LNCaP clone FGC (cell line): ENCODE results near the gene C19orf18.
"Not testable (repeated sequence)": the region's sequence is repeated elsewhere in the genome, so short reads cannot be mapped to it uniquely, and the experiment has no call there.

Experiments used
- DNase-seq: peaks from one replicate; pipeline ENCODE4 v3.0.0-alpha.2; 2011; ENCODE audit warnings: low read depth
- H3K4me3 ChIP-seq: 2 replicates; pipeline ENCODE4 v1.5.1; 2011; ENCODE audit warnings: mild to moderate bottlenecking, low read depth, low read length, control low read depth
- TF ChIP-seq, protein P1 (sequence below): IDR thresholded peaks from 2 replicates; pipeline ENCODE4 v1.5.1; 2012; ENCODE audit warnings: mild to moderate bottlenecking; ENCODE audit not compliant: control insufficient read depth, insufficient read depth; ENCODE audit errors: extremely low read depth

C19orf18 gene

DNA sequence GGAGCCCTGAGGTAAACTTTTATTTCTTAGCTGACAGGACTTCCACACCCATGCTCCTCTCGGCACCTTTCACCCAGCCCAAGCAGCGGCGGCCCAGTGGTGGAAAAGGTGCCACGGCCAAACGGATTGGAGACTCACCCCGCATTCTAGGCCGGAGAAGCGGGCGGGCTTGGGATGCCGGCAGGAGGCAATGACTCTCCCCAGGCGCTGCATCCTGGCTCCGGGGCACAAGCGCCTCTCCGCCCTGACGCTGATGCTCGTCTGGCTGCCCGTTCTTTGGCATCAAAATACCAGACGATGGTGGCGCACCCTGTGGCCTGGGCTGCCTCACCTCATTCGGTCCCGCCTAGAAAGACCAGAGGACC, 34.9 kb upstream of the C19orf18 start:
- no peak for DNase-seq
- no peak overlapping the region for H3K4me3 ChIP-seq
- TF ChIP-seq, protein P1, sequence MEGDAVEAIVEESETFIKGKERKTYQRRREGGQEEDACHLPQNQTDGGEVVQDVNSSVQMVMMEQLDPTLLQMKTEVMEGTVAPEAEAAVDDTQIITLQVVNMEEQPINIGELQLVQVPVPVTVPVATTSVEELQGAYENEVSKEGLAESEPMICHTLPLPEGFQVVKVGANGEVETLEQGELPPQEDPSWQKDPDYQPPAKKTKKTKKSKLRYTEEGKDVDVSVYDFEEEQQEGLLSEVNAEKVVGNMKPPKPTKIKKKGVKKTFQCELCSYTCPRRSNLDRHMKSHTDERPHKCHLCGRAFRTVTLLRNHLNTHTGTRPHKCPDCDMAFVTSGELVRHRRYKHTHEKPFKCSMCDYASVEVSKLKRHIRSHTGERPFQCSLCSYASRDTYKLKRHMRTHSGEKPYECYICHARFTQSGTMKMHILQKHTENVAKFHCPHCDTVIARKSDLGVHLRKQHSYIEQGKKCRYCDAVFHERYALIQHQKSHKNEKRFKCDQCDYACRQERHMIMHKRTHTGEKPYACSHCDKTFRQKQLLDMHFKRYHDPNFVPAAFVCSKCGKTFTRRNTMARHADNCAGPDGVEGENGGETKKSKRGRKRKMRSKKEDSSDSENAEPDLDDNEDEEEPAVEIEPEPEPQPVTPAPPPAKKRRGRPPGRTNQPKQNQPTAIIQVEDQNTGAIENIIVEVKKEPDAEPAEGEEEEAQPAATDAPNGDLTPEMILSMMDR, result no peak

DNA sequence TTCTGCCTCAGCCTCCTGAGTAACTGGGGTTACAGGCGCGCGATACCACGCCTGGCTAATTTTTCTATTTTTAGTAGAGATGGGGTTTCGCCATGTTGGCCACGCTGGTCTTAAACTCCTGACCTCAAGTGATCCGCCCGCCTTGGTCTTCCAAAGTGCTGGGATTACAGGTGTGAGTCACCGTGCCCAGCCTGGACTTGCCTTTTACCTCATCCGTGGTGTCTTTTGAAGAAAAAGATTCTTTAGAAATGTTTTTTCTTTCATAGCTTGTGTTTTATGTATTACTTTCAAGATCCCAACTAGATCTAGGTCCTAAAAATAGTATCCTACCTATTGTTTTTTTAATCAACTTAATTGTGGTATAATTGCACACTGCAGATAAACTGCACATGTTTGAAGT, 34.5 kb upstream of the C19orf18 start:
- DNase-seq, H3K4me3 ChIP-seq: not testable (repeated sequence)

DNA sequence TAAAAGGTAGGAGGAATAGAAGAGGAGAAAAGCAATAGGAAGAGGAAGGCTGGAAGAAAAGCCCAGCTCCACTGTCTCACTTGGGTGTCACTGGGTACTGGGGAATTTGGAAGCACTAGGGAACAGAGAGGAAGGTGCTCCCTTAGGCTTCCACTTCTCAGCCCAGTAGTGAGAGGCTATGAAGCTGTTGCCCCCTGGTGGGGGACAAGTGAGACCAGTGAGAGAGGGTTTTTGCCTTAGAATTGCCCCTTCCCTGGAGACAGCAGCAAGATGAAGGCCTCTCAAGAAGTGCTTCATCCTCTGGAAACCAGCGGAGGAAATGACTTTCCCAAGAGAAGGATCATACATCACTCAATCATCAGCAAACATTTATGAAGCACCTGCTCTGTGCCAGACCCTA, 33.0 kb upstream of the C19orf18 start:
- TF ChIP-seq, protein P1, result no peak
- H3K4me3 ChIP-seq, result no peak overlapping the region
- DNase-seq, result no peak

DNA sequence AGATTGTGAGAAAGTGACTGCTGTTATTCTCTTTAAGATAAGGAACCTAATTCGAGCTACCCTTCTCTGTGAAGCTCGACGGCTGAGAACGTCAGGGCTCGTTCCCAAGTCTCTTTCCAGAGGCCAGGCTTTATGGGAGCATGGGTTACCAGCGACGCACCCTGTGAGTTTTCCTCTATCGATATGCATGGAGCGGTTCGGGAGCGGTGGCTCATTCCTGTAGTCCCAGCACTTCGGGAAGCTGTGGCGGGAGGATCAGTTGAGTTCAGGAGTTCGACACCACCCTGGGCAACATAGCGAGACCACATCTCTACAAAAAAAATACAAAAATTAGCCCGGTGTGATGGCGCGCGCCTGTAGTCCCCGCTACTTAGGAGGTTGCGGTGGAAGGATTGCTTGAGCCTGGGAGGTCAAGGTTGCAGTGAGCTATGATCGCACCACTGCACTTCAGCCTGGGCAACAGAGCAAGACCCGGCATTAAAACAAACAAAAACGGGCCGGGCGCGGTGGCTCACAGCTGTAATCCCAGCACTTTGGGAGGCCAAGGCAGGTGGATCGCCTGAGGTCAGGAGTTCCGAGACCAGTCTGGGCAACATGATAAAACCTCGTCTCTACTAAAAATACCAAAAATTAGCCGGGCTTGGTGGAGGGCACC, 29.0 kb upstream of the C19orf18 start:
- peak overlapping the region; percentile 78 for H3K4me3 ChIP-seq
- TF ChIP-seq, protein P1, result no peak
- DNase-seq, result no peak

DNA sequence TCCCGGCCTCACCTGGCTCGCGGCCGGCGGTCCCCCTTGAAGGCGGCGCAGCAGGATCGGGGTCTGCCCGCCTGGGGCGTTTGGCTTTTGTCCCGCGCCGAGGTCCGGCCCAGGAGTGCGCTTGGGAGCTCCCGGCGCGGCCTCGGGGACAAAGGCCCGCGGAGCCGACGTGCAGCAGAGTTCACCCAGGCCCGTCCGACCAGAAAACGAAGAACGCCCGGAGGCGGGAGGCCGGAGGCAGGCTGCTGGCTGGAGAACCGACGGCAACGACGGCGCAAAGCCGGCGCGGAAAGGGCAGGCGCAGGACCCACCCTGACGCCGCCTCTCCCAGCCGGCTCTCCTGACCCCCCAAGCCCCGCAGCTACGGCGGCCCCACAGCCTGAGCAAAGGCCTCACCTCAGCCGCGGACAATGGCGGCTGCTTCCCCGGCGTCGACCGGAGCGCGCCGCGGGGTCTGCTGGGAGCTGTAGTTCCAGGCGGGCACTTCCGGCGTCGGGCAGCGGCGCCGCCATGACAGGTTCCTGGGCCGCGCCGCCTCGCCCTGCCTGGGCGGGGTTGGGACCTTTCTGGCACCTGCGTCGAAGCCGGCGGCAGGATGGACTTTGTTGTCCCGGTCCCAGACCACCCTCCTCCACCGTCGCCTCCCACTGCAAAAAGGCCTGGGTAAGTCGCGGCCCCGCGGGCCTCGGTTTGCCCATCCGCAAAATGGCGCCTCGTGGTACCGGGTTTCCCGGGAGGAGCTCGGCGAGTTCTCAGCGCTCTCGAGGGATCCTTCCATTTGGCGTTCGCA, 28.2 kb upstream of the C19orf18 start, which contains the start of gene ZNF606:
TSS of gene ZNF606 (minus strand) at position 437 of the 790 bp plus-strand sequence. CDS start 1,501 bp downstream, outside the sequence.
- TF ChIP-seq, protein P1, result no peak
- DNase-seq, result peak; percentile 53
- H3K4me3 ChIP-seq, result peak within 1 kb of the TSS; percentile 78

DNA sequence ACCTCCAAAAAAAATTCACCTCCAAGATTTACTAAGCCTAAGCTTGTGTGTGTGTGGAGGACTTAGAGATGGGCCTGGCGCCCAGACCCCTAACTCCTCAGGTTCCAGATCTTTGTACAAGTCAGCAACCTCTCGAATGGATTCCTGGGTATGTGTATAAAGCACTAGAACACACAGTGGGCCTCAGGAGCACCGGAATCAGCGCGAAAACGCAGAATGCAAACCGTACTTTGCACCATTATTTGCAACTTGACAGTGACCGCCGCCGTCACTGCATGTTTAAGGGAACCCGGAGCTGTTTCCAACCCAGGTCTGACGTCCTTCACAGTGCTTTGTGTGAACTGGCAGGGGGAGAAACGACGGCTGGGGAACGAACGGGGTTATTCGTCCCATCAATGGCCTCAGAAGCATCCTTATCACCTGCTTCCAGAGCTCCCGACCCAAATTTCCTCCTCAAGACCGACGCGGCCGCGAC, 27.6 kb upstream of the C19orf18 start:
- DNase-seq, result no peak
- peak overlapping the region; percentile 78 for H3K4me3 ChIP-seq
- TF ChIP-seq, protein P1, result no peak

DNA sequence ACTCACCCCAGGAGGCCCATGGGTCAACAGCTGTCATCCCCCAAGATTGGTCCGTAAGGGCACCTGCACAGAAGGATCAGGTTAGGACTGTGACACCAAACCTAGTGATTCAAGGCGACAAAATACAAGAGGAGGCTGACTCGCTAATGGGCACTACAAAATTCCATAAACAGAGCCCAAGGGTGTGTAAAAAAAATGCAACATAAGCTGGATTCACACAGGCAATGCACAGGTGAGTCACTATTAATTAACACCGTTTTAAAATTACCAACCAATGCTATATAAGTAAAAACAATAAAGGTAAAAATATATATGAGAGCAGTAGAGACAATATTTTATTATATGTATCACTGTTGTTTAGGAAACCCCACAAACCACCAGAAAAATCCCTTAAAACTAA, 26.3 kb upstream of the C19orf18 start:
- TF ChIP-seq, protein P1, result no peak
- no peak overlapping the region for H3K4me3 ChIP-seq
- DNase-seq, result no peak
